ENCODE measurements around the gene LTA4H.

The LTA4H gene

GRCh38 chr12:95956557-95957145, 78.7 kb downstream of the LTA4H start:
- DNase-seq (ENCODE audit: low spot score), result no peak

DNA sequence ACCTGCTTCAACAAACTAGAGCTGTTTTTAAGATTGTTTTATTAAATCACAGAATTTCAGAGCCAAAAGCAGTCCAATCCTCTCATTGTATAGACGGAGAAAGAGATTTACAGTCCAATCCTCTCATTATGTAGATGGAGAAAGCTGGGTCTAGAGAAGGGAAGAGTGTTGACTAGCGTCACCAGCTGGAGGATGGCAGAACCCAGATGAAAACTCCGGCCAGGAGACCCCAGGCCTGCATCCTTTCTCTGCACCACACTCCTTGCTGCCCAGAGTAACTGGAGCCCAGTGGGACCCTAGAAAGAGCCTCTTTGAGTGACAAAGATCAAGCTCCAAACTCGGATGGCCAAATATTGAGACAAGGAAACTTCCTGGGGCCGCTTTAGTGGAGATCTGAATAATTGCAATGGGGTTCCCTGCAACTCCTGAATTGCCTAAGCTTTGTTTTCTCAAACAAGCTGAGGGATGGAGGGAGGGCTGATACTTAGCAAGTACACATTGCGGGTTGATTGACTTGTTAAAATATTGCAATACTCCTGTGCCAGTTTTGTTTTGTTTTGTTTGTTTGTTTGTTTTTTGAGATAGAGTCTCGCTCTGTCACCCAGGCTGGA, 79.7 kb downstream of the LTA4H start:
- no peak for DNase-seq (ENCODE audit: low spot score)

- no peak for DNase-seq (ENCODE audit: low spot score)
Observed at GRCh38 chr12:95953000-95953399, 82.4 kb downstream of the LTA4H start.

DNA sequence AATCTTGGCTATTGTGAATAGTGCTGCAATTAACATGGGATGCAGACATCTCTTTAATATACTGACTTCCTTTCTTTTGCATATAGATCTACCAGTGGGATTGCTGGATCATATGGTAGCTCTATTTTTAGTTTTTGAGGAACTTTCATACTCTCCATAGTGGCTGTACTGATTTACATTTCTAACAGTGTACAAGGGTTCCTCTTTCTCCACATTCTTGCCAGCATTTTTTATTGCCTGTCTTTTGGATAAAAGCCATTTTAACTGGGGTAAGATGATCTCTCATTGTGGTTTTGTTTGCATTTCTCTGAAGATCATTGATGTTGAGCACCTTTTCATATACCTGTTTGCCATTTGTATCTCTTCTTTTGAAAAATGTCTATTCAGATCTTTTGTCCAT, 83.9 kb downstream of the LTA4H start:
- DNase-seq (ENCODE audit: low spot score), result no peak

Measured in RKO (cell line).